Keratinocyte (primary cell): ENCODE results near the gene KRT79. TPM values are rescaled to one million over a fixed set of nuclear protein-coding genes. Genes with fewer than 3 reads are reported as not detected.

Source experiments
- DNase-seq: peaks from one replicate; pipeline ENCODE4 v3.0.0-alpha.2; 2011; ENCODE audit warnings: low read depth, missing footprints, low spot score
- FAIRE-seq: peaks from 2 replicates; lab custom pipeline; 2011; peaks lifted over from hg19 to GRCh38; lab: Jason Lieb, UNC
- H2AFZ ChIP-seq: 2 replicates; pipeline ENCODE4 v1.6.0; 2012; ENCODE audit warnings: low read length, control low read depth, inconsistent platforms; ENCODE audit not compliant: control insufficient read depth
- H3K27ac ChIP-seq: 2 replicates; pipeline ENCODE4 v1.5.1; 2011; ENCODE audit warnings: low read length; ENCODE audit not compliant: control insufficient read depth, insufficient read depth
- H3K27me3 ChIP-seq: 3 replicates; pipeline ENCODE4 v1.6.0; 2011; ENCODE audit warnings: low read length; ENCODE audit not compliant: control insufficient read depth, insufficient read depth; ENCODE audit errors: extremely low read depth
- H3K36me3 ChIP-seq, 2 experiments: 2 replicates in 1 of 2; 3 replicates in 1 of 2; pipeline ENCODE4 v1.5.1; 2011; ENCODE audit warnings: low read length in 2 of 2, mild to moderate bottlenecking in 1 of 2; ENCODE audit not compliant: control insufficient read depth in 2 of 2, insufficient read depth in 2 of 2; ENCODE audit errors: extremely low read depth in 1 of 2
- H3K4me1 ChIP-seq: 3 replicates; pipeline ENCODE4 v1.5.1; 2011; ENCODE audit warnings: low read length; ENCODE audit not compliant: control insufficient read depth, insufficient read depth; ENCODE audit errors: extremely low read depth
- H3K4me2 ChIP-seq: 3 replicates; pipeline ENCODE4 v1.6.0; 2011; ENCODE audit warnings: low read depth, low read length; ENCODE audit not compliant: control insufficient read depth, insufficient read depth; ENCODE audit errors: extremely low read depth
- H3K4me3 ChIP-seq, 3 experiments: fragments of 200-600 bp in 1 of 3; sonication (generic) in 1 of 3; 2 replicates in 2 of 3; 3 replicates in 1 of 3; pipeline ENCODE4 v1.5.1; 2011 to 2016; ENCODE audit warnings: low read length in 3 of 3, mild to moderate bottlenecking in 3 of 3, control low read depth in 2 of 3, inconsistent platforms in 1 of 3, low read depth in 1 of 3, mixed read lengths in 1 of 3, mixed run types in 1 of 3, moderate library complexity in 1 of 3; ENCODE audit not compliant: control insufficient read depth in 2 of 3, insufficient read depth in 2 of 3; ENCODE audit errors: extremely low read depth in 1 of 3
- H3K79me2 ChIP-seq: 2 replicates; pipeline ENCODE4 v1.6.0; 2012; ENCODE audit warnings: low read length; ENCODE audit not compliant: control insufficient read depth, insufficient read depth
- H3K9ac ChIP-seq: 3 replicates; pipeline ENCODE4 v1.6.0; 2011; ENCODE audit warnings: low read length; ENCODE audit not compliant: control insufficient read depth, insufficient read depth; ENCODE audit errors: extremely low read depth
- H3K9me1 ChIP-seq: 3 replicates; pipeline ENCODE4 v1.6.0; 2011; ENCODE audit warnings: low read length; ENCODE audit not compliant: control insufficient read depth, insufficient read depth; ENCODE audit errors: extremely low read depth
- H3K9me3 ChIP-seq: 2 replicates; pipeline ENCODE4 v1.5.1; 2012; ENCODE audit warnings: low read depth, low read length; ENCODE audit not compliant: control insufficient read depth
- H4K20me1 ChIP-seq: 3 replicates; pipeline ENCODE4 v1.6.0; 2011; ENCODE audit warnings: low read length; ENCODE audit not compliant: control insufficient read depth, insufficient read depth; ENCODE audit errors: extremely low read depth
- EZH2 ChIP-seq: IDR thresholded peaks from one replicate; pipeline ENCODE4 v1.6.1; 2012; ENCODE audit warnings: inconsistent platforms, mild to moderate bottlenecking, low read length, moderate library complexity
- dilution Hi-C: fragments of 300-500 bp; cut with MboI; formaldehyde crosslinking; loops from one replicate; pipeline ENCODE4 v1.7.0; 2020; ENCODE audit warnings: low sequenced_read_pairs; ENCODE audit not compliant: extremely low pct_ligation_motif_present
- polyA plus RNA-seq, 5 experiments: library from polyadenylated mRNA; depleted of rRNA in 3 of 5; stranded (reverse) in 3 of 5; stranded (forward) in 1 of 5; unstranded in 1 of 5; fragments of >200 nt; gene quantifications; 1 replicate in 1 of 5; 2 replicates in 3 of 5; 3 replicates in 1 of 5; pipeline versions ENCODE4 v1.2.1 to v1.2.3, GENCODE V29; 2011 to 2012; ENCODE audit warnings: missing spikeins in 2 of 5, low read depth in 1 of 5, low replicate concordance in 1 of 5
- TF ChIP-seq, protein P1 (sequence below), 3 experiments: IDR thresholded peaks in 1 of 3; conservative IDR thresholded peaks in 1 of 3; optimal IDR thresholded peaks in 1 of 3; 2 replicates in 2 of 3; 3 replicates in 1 of 3; pipeline versions ENCODE3 to v1.5.1; 2011; ENCODE audit warnings: low read length in 3 of 3, mild to moderate bottlenecking in 3 of 3, moderate library complexity in 2 of 3, control low read depth in 1 of 3, inconsistent platforms in 1 of 3; ENCODE audit not compliant: insufficient read depth in 2 of 3; ENCODE audit errors: extremely low read depth in 1 of 3

KRT79 gene
- polyA plus RNA-seq, 1 donor (not counting 4 experiments of a cell fraction or from before 2014, with no cell fraction given), result 0.09 TPM

DNA sequence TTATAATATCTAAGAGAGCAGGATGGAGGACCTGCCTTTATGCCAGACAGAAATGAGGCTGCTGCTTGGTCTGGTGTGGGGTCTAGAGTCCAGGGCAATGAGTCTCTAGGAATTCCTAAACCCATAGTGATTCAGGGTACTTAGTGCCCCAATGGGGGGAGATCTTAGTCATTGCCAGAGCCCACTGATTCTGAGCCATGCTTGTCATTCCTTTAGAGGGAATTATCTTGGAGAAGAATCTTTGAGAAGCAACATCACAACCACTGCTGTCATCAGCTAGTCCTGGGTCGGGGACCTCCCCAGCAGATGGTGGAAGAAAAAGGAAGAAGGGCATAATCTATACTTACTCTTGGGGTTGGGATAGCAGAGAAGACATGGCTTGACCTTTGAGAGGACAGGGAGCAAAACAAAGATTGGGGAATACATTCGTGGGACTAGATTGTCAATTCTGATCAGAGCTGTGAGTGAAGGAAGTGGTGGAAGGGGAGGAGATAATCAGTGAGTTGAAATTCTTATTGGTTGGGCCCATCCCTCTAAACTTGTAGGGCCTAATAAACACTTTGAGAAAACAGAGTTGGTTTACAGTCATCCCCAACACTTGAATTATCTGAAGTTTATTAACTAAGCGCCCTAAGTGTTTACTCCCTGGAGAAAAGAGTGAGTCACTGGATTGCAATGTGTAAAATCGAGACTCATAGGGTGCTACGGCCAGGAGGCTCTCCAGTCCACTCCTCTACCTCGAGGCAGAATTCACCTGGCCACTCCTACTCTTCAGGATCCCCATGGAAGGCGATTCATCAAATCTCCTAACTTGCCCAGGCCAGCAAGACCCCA lies 35.2 kb downstream of the KRT79 start:
- H3K79me2 ChIP-seq, result no peaks in the 10 kb centered on the region
- H3K27ac ChIP-seq, result peak overlapping the region; percentile 4
- H4K20me1 ChIP-seq, result no peaks in the 10 kb centered on the region
- H3K36me3 ChIP-seq, result no peaks in the 10 kb centered on the region
- dilution Hi-C loops, result no loop called here
- peaks cover 39% of the 10 kb centered on the region for H3K4me1 ChIP-seq
- no peaks in the 10 kb centered on the region for H3K27me3 ChIP-seq
- H3K9ac ChIP-seq, result no peak overlapping the region
- no peak overlapping the region for H2AFZ ChIP-seq
- no peaks in the 10 kb centered on the region for H3K9me3 ChIP-seq
- H3K4me3 ChIP-seq, result no peak overlapping the region
- H3K9me1 ChIP-seq, result no peaks in the 10 kb centered on the region
- DNase-seq, result peak; percentile 69
- no peak for TF ChIP-seq EZH2
- TF ChIP-seq, protein P1, sequence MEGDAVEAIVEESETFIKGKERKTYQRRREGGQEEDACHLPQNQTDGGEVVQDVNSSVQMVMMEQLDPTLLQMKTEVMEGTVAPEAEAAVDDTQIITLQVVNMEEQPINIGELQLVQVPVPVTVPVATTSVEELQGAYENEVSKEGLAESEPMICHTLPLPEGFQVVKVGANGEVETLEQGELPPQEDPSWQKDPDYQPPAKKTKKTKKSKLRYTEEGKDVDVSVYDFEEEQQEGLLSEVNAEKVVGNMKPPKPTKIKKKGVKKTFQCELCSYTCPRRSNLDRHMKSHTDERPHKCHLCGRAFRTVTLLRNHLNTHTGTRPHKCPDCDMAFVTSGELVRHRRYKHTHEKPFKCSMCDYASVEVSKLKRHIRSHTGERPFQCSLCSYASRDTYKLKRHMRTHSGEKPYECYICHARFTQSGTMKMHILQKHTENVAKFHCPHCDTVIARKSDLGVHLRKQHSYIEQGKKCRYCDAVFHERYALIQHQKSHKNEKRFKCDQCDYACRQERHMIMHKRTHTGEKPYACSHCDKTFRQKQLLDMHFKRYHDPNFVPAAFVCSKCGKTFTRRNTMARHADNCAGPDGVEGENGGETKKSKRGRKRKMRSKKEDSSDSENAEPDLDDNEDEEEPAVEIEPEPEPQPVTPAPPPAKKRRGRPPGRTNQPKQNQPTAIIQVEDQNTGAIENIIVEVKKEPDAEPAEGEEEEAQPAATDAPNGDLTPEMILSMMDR (optimal IDR thresholded peaks at IDR 0.05 in 1 of 3, IDR thresholded peaks at IDR 0.05 in 1 of 3, conservative IDR thresholded peaks at IDR 0.05 in 1 of 3; ENCODE audit: extremely low read depth in 1 of 3, insufficient read depth in 2 of 3, low read length in 3 of 3), result no peak
- H3K4me2 ChIP-seq, result peak overlapping the region; percentile 52
- FAIRE-seq, result peak; percentile 83

GRCh38 chr12:52798003-52798670 lies 36.0 kb downstream of the KRT79 start:
- no peaks in the 10 kb centered on the region for H3K9me3 ChIP-seq
- peak overlapping the region; percentile 4 for H3K27ac ChIP-seq
- no peak overlapping the region for H2AFZ ChIP-seq
- TF ChIP-seq, protein P1 (optimal IDR thresholded peaks at IDR 0.05 in 1 of 3, IDR thresholded peaks at IDR 0.05 in 1 of 3, conservative IDR thresholded peaks at IDR 0.05 in 1 of 3; ENCODE audit: extremely low read depth in 1 of 3, insufficient read depth in 2 of 3, low read length in 3 of 3), result no peak
- no peak for TF ChIP-seq EZH2
- no peak overlapping the region for H3K4me3 ChIP-seq
- peak; percentile 13 for FAIRE-seq
- no peaks in the 10 kb centered on the region for H3K9me1 ChIP-seq
- dilution Hi-C loops, result no loop called here
- peak; percentile 50 for DNase-seq
- peaks cover 39% of the 10 kb centered on the region for H3K4me1 ChIP-seq
- no peaks in the 10 kb centered on the region for H4K20me1 ChIP-seq
- peak overlapping the region; percentile 52 for H3K4me2 ChIP-seq
- no peak overlapping the region for H3K9ac ChIP-seq
- H3K36me3 ChIP-seq, result no peaks in the 10 kb centered on the region
- H3K79me2 ChIP-seq, result no peaks in the 10 kb centered on the region
- H3K27me3 ChIP-seq, result no peaks in the 10 kb centered on the region
